HL-60 (cell line): ENCODE measurements around the gene SH3YL1.

ENCODE experiments used
- CTCF ChIP-seq: IDR thresholded peaks from one replicate; pipeline ENCODE4 v1.5.1; 2011; ENCODE audit warnings: low read length, control low read depth, inconsistent platforms; ENCODE audit not compliant: insufficient read depth
- GABPA ChIP-seq: IDR thresholded peaks from 2 replicates; pipeline ENCODE4 v1.6.1; 2012; ENCODE audit warnings: low read depth
- POLR2AphosphoS5 ChIP-seq: IDR thresholded peaks from 2 replicates; pipeline ENCODE4 v1.6.1; 2012; ENCODE audit warnings: low read depth
- REST ChIP-seq: IDR thresholded peaks from 2 replicates; pipeline ENCODE4 v1.6.1; 2012; ENCODE audit warnings: low read depth; ENCODE audit not compliant: insufficient replicate concordance
- SPI1 ChIP-seq: IDR thresholded peaks from 2 replicates; pipeline ENCODE4 v1.6.1; 2012; ENCODE audit warnings: low read depth, mild to moderate bottlenecking, borderline replicate concordance

- no peak for TF ChIP-seq POLR2AphosphoS5
- TF ChIP-seq CTCF = no peak
- TF ChIP-seq REST = no peak
- TF ChIP-seq GABPA = no peak
- no peak for TF ChIP-seq SPI1
Observed at GRCh38 chr2:187825-188224, 76.0 kb downstream of the SH3YL1 start.
